HTERT RPE-1 (cell line): ENCODE measurements around the gene HIVEP3.

Source experiments
- in situ Hi-C: fragments of 300-500 bp; cut with MboI; formaldehyde crosslinking; loops from 4 replicates; pipeline ENCODE4 v1.14.3; 2020; ENCODE audit warnings: low sequenced_read_pairs

HIVEP3 gene

GRCh38 chr1:41894808-41895483, 23.8 kb downstream of the HIVEP3 start:
- in situ Hi-C loops, result no loop called here

GRCh38 chr1:41894101-41894807, 24.5 kb downstream of the HIVEP3 start:
- in situ Hi-C loops, result no loop called here

- in situ Hi-C loops, result no loop called here
Measured at GRCh38 chr1:41892301-41892781, 26.4 kb downstream of the HIVEP3 start.

GRCh38 chr1:41891199-41891896, 27.4 kb downstream of the HIVEP3 start:
- in situ Hi-C loops, result no loop called here

GRCh38 chr1:41890825-41891198, 27.9 kb downstream of the HIVEP3 start:
- in situ Hi-C loops, result no loop called here

- in situ Hi-C loops, result no loop called here
Measured at GRCh38 chr1:41889506-41890414, 29.0 kb downstream of the HIVEP3 start.

- in situ Hi-C loops, result no loop called here
Measured at GRCh38 chr1:41888756-41889155, 30.0 kb downstream of the HIVEP3 start.

- in situ Hi-C loops, result no loop called here
Measured at GRCh38 chr1:41887365-41887764, 31.4 kb downstream of the HIVEP3 start.

- in situ Hi-C loops, result no loop called here
Measured at GRCh38 chr1:41884256-41885230, 34.2 kb downstream of the HIVEP3 start.

- in situ Hi-C loops, result no loop called here
Measured at GRCh38 chr1:41883507-41883906, 35.2 kb downstream of the HIVEP3 start.

- in situ Hi-C loops, result no loop called here
Measured at GRCh38 chr1:41882486-41882885, 36.2 kb downstream of the HIVEP3 start.

- in situ Hi-C loops, result no loop called here
Measured at GRCh38 chr1:41882068-41882477, 36.6 kb downstream of the HIVEP3 start.

GRCh38 chr1:41880950-41881885, 37.5 kb downstream of the HIVEP3 start:
- in situ Hi-C loops, result no loop called here

- in situ Hi-C loops, result no loop called here
Measured at GRCh38 chr1:41880261-41880660, 38.5 kb downstream of the HIVEP3 start.

- in situ Hi-C loops, result no loop called here
Measured at GRCh38 chr1:41879617-41880016, 39.1 kb downstream of the HIVEP3 start.

GRCh38 chr1:41878911-41879310, 39.8 kb downstream of the HIVEP3 start:
- in situ Hi-C loops, result no loop called here

- in situ Hi-C loops, result no loop called here
Measured at GRCh38 chr1:41878495-41878894, 40.2 kb downstream of the HIVEP3 start.

- in situ Hi-C loops, result no loop called here
Measured at GRCh38 chr1:41876576-41877445, 41.9 kb downstream of the HIVEP3 start.
